Measurements from ENCODE around the gene ANKRD6.

ANKRD6 gene

GRCh38 chr6:89591745-89592144 lies 158.8 kb downstream of the ANKRD6 start:
- DNase-seq (ENCODE audit: low read depth, low spot score), result no peak
- ChIA-PET CTCF (interaction anchor here (1.6 kb wide), 1 partner anchor 220 kb away, joined by 3 read pairs; no protein-coding TSS in a partner anchor), POLR2A (no interaction called here)
- no peak overlapping the region for H3K4me3 ChIP-seq (ENCODE audit: low read depth, low read length)
- TF ChIP-seq, protein P1, sequence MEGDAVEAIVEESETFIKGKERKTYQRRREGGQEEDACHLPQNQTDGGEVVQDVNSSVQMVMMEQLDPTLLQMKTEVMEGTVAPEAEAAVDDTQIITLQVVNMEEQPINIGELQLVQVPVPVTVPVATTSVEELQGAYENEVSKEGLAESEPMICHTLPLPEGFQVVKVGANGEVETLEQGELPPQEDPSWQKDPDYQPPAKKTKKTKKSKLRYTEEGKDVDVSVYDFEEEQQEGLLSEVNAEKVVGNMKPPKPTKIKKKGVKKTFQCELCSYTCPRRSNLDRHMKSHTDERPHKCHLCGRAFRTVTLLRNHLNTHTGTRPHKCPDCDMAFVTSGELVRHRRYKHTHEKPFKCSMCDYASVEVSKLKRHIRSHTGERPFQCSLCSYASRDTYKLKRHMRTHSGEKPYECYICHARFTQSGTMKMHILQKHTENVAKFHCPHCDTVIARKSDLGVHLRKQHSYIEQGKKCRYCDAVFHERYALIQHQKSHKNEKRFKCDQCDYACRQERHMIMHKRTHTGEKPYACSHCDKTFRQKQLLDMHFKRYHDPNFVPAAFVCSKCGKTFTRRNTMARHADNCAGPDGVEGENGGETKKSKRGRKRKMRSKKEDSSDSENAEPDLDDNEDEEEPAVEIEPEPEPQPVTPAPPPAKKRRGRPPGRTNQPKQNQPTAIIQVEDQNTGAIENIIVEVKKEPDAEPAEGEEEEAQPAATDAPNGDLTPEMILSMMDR (IDR thresholded peaks at IDR 0.05; ENCODE audit: insufficient read depth, low read length, missing control alignments), result no peak

- ChIA-PET POLR2A (no interaction called here), CTCF (interaction anchor here (1.4 kb wide), 1 partner anchor 225 kb away, joined by 3 read pairs; no protein-coding TSS in a partner anchor)
- no peak overlapping the region for H3K4me3 ChIP-seq (ENCODE audit: low read depth, low read length)
- no peak for DNase-seq (ENCODE audit: low read depth, low spot score)
- TF ChIP-seq, protein P1 (IDR thresholded peaks at IDR 0.05; ENCODE audit: insufficient read depth, low read length, missing control alignments), result no peak
These were observed 163.1 kb downstream of the ANKRD6 start for GRCh38 chr6:89596056-89596455.

DNA sequence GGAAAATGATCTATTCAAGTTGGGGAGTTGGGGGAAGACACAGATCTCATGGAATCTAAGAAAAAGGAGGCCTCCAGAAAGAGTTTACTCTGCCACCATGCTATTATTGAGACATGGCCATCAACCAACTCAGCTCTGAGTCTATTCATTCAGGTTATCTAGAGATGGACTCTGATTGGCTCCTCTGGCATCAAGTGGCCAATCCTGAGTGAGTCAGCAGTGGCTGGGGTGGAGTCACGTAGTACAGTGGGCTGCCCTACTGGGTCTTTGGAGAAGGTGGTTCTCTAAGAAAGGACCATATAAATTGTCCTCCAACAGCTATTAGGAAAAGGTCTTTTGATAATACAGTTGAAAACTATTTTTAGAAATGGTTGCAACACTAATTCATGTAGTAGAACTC lies 163.5 kb downstream of the ANKRD6 start:
- H3K4me3 ChIP-seq (ENCODE audit: low read depth, low read length), result no peak overlapping the region
- CTCF ChIA-PET, result interaction anchor here (1.4 kb wide), 2 partner anchors 164 to 225 kb away, joined by 3 to 4 read pairs; no protein-coding TSS in a partner anchor
- TF ChIP-seq, protein P1 (IDR thresholded peaks at IDR 0.05; ENCODE audit: insufficient read depth, low read length, missing control alignments), result no peak
- DNase-seq (ENCODE audit: low read depth, low spot score), result no peak
- POLR2A ChIA-PET, result no interaction called here

GRCh38 chr6:89597372-89597771 lies 164.4 kb downstream of the ANKRD6 start:
- no peak overlapping the region for H3K4me3 ChIP-seq (ENCODE audit: low read depth, low read length)
- ChIA-PET POLR2A (no interaction called here), CTCF (interaction anchor here (1.3 to 1.4 kb wide), 3 partner anchors 10 to 226 kb away, joined by 3 to 4 read pairs (median 3); no protein-coding TSS in a partner anchor)
- TF ChIP-seq, protein P1 (IDR thresholded peaks at IDR 0.05; ENCODE audit: insufficient read depth, low read length, missing control alignments), result no peak
- no peak for DNase-seq (ENCODE audit: low read depth, low spot score)

DNA sequence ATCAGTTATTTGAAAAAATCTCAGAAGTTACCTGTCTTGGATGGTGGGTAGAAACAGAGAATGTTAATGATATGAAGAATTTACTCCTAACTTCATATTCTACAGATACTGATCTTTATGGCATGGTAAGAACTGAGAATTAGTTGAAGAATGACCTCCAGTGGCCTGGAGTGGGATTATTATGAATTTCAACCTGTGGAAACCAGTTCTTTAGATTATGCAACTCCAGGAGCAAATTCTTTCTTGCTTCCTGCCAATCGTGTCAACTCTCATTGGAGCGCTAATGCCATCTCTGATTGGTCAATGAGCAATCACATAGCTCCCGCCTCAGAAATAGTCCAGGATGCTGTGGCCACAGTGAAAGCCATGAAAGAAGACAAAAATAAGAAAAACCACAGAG lies 165.0 kb downstream of the ANKRD6 start:
- DNase-seq (ENCODE audit: low read depth, low spot score), result no peak
- POLR2A ChIA-PET, result no interaction called here
- TF ChIP-seq, protein P1 (IDR thresholded peaks at IDR 0.05; ENCODE audit: insufficient read depth, low read length, missing control alignments), result no peak
- no peak overlapping the region for H3K4me3 ChIP-seq (ENCODE audit: low read depth, low read length)
- CTCF ChIA-PET, result interaction anchor here (0.8 to 1.4 kb wide), 4 partner anchors 10 to 166 kb away, joined by 3 to 4 read pairs (median 3); no protein-coding TSS in a partner anchor

GRCh38 chr6:89599727-89600126 lies 166.8 kb downstream of the ANKRD6 start:
- ChIA-PET POLR2A (no interaction called here), CTCF (interaction anchor here (0.8 to 2.0 kb wide), 3 partner anchors 10 to 233 kb away, joined by 3 to 5 read pairs (median 4); no protein-coding TSS in a partner anchor)
- TF ChIP-seq, protein P1 (IDR thresholded peaks at IDR 0.05; ENCODE audit: insufficient read depth, low read length, missing control alignments), result no peak
- DNase-seq (ENCODE audit: low read depth, low spot score), result no peak
- H3K4me3 ChIP-seq (ENCODE audit: low read depth, low read length), result no peak overlapping the region

All from AG04449 (cell line).